ENCODE data around the gene OASL.

Gene OASL

GRCh38 chr12:120982659-120983058 lies 56.4 kb downstream of the OASL start:
- Histone ChIP-seq H3K4me3 (ENCODE audit: low read length, poor library complexity, severe bottlenecking) (no peak overlapping the region), H3K9ac (ENCODE audit: low read depth, low read length, poor library complexity, severe bottlenecking) (no peak overlapping the region), H4K20me1 (ENCODE audit: insufficient read depth, low read length, poor library complexity, severe bottlenecking) (no peaks in the 10 kb centered on the region), H3K36me3 (ENCODE audit: insufficient read depth, low read length) (no peaks in the 10 kb centered on the region), H2AFZ (ENCODE audit: low read length) (no peak overlapping the region), H3K4me2 (ENCODE audit: low read depth, low read length, poor library complexity, severe bottlenecking) (no peak overlapping the region), H3K9me3 (ENCODE audit: insufficient read depth, low read depth, low read length) (no peaks in the 10 kb centered on the region), H3K27me3 (ENCODE audit: insufficient read depth, low read length, poor library complexity, severe bottlenecking) (no peaks in the 10 kb centered on the region), H3K9me2 (replicated peaks; ENCODE audit: low read depth, low read length) (no peaks in the 10 kb centered on the region), H3F3A (ENCODE audit: low read depth) (no peaks in the 10 kb centered on the region), H3K4me1 (ENCODE audit: insufficient read depth, low read length, poor library complexity, severe bottlenecking) (peaks cover 3% of the 10 kb centered on the region), H3K79me2 (ENCODE audit: insufficient read depth, low read length) (no peaks in the 10 kb centered on the region)
- TF ChIP-seq EZH2phosphoT487 (IDR thresholded peaks at IDR 0.05; ENCODE audit: borderline replicate concordance), result no peak

DNA sequence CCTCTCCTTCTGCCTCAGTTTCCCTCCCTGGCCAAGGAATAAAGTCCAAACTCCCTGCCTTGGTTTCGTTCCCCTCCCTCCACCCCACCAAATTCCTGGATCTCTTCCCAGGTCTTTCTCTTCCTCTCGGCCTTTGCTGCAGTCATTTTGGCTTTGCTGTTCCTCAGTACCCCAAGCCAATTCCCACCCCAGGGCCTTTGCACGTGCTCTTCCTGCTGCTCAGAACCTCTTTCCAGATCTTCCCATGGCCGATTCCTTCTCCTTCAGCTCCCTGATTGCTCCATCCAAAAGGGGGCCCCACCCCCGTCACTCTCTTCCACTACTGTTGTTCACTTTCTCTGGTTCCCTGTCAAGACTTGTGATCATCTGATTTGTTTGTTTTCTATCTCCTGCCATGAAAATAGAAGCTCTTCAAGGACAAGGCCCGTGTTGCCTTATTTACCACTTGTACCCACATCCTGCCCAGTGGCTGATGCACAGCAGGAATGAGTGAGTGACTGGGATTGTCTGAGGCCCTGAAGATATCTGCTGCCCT lies 57.6 kb downstream of the OASL start:
- peaks cover 3% of the 10 kb centered on the region for H3K4me1 ChIP-seq (ENCODE audit: insufficient read depth, low read length, poor library complexity, severe bottlenecking)
- H4K20me1 ChIP-seq (ENCODE audit: insufficient read depth, low read length, poor library complexity, severe bottlenecking), result no peaks in the 10 kb centered on the region
- H3F3A ChIP-seq (ENCODE audit: low read depth), result no peaks in the 10 kb centered on the region
- H3K4me2 ChIP-seq (ENCODE audit: low read depth, low read length, poor library complexity, severe bottlenecking), result no peak overlapping the region
- TF ChIP-seq CTCF (conservative IDR thresholded peaks at IDR 0.05; ENCODE audit: low read length) (no peak), EZH2phosphoT487 (IDR thresholded peaks at IDR 0.05; ENCODE audit: borderline replicate concordance) (no peak)
- no peaks in the 10 kb centered on the region for H3K36me3 ChIP-seq (ENCODE audit: insufficient read depth, low read length)
- no peaks in the 10 kb centered on the region for H3K27me3 ChIP-seq (ENCODE audit: insufficient read depth, low read length, poor library complexity, severe bottlenecking)
- no peak overlapping the region for H3K4me3 ChIP-seq (ENCODE audit: low read length, poor library complexity, severe bottlenecking)
- H3K9ac ChIP-seq (ENCODE audit: low read depth, low read length, poor library complexity, severe bottlenecking), result no peak overlapping the region
- H3K9me2 ChIP-seq (replicated peaks; ENCODE audit: low read depth, low read length), result no peaks in the 10 kb centered on the region
- H3K9me3 ChIP-seq (ENCODE audit: insufficient read depth, low read depth, low read length), result no peaks in the 10 kb centered on the region
- H3K79me2 ChIP-seq (ENCODE audit: insufficient read depth, low read length), result no peaks in the 10 kb centered on the region
- no peak overlapping the region for H2AFZ ChIP-seq (ENCODE audit: low read length)

GRCh38 chr12:120980800-120981368 lies 58.2 kb downstream of the OASL start:
- H2AFZ ChIP-seq (ENCODE audit: low read length), result no peak overlapping the region
- H3K27me3 ChIP-seq (ENCODE audit: insufficient read depth, low read length, poor library complexity, severe bottlenecking), result no peaks in the 10 kb centered on the region
- TF ChIP-seq EZH2phosphoT487 (IDR thresholded peaks at IDR 0.05; ENCODE audit: borderline replicate concordance), result no peak
- TF ChIP-seq CTCF (conservative IDR thresholded peaks at IDR 0.05; ENCODE audit: low read length), result no peak
- no peaks in the 10 kb centered on the region for H3F3A ChIP-seq (ENCODE audit: low read depth)
- H4K20me1 ChIP-seq (ENCODE audit: insufficient read depth, low read length, poor library complexity, severe bottlenecking), result no peaks in the 10 kb centered on the region
- H3K9me2 ChIP-seq (replicated peaks; ENCODE audit: low read depth, low read length), result no peaks in the 10 kb centered on the region
- no peaks in the 10 kb centered on the region for H3K36me3 ChIP-seq (ENCODE audit: insufficient read depth, low read length)
- no peak overlapping the region for H3K9ac ChIP-seq (ENCODE audit: low read depth, low read length, poor library complexity, severe bottlenecking)
- H3K4me1 ChIP-seq (ENCODE audit: insufficient read depth, low read length, poor library complexity, severe bottlenecking), result peaks cover 3% of the 10 kb centered on the region
- H3K79me2 ChIP-seq (ENCODE audit: insufficient read depth, low read length), result no peaks in the 10 kb centered on the region
- H3K4me2 ChIP-seq (ENCODE audit: low read depth, low read length, poor library complexity, severe bottlenecking), result no peak overlapping the region
- no peak overlapping the region for H3K4me3 ChIP-seq (ENCODE audit: low read length, poor library complexity, severe bottlenecking)
- no peaks in the 10 kb centered on the region for H3K9me3 ChIP-seq (ENCODE audit: insufficient read depth, low read depth, low read length)
